Uterus (tissue), 4 donors: ENCODE results near the gene GTF2F2. TPM values are rescaled to one million over a fixed set of nuclear protein-coding genes. Genes with fewer than 3 reads are reported as not detected.

Experiments used
- DNase-seq, 2 donors: peaks; one replicate each; pipeline ENCODE4 v3.0.0-alpha.2; 2019 to 2020
- H3K27ac ChIP-seq, 2 donors: fragments of 200-600 bp; sonication (generic); 1 replicate in 1 of 2; 2 replicates in 1 of 2; pipeline ENCODE4 v1.5.1; 2016 to 2018
- H3K27me3 ChIP-seq, 2 donors: fragments of 200-600 bp; sonication (generic); one replicate each; pipeline ENCODE4 v1.5.1; 2018 to 2019; ENCODE audit warnings: control low read depth in 1 of 2
- H3K36me3 ChIP-seq, 2 donors: fragments of 200-600 bp; sonication (generic); one replicate each; pipeline ENCODE4 v1.5.1; 2019; ENCODE audit warnings: control low read depth in 1 of 2
- H3K4me1 ChIP-seq, 2 donors: fragments of 200-600 bp; sonication (generic); one replicate each; pipeline ENCODE4 v1.5.1; 2018 to 2019; ENCODE audit warnings: control low read depth in 1 of 2
- H3K4me3 ChIP-seq, 2 donors: fragments of 200-600 bp; sonication (generic); 1 replicate in 1 of 2; 2 replicates in 1 of 2; pipeline ENCODE4 v1.5.1; 2018 to 2019; ENCODE audit warnings: mild to moderate bottlenecking in 1 of 2
- H3K9me3 ChIP-seq, 2 donors: fragments of 200-600 bp; sonication (generic); one replicate each; pipeline ENCODE4 v1.5.1; 2019; ENCODE audit warnings: control low read depth in 1 of 2
- POLR2A ChIP-seq, 2 donors: fragments of 450-650 bp; IDR thresholded peaks; one replicate each; pipeline ENCODE4 v1.6.1; 2016; ENCODE audit warnings: antibody characterized with exemption in 2 of 2, mild to moderate bottlenecking in 1 of 2, moderate library complexity in 1 of 2
- intact Hi-C: fragments of 100-400 bp; cut with DNase I; formaldehyde crosslinking; loops from one replicate; pipeline ENCODE4 v1.15.1; 2023; ENCODE audit warnings: low total_unique reads
- total RNA-seq, 4 donors: library from RNA; depleted of rRNA in 3 of 4; stranded (reverse); fragments of >200 nt in 3 of 4; gene quantifications; one replicate each; pipeline versions ENCODE4 v1.1.0 to v1.2.4, GENCODE V29; 2014 to 2023
- TF ChIP-seq, protein P1 (sequence below), 4 experiments: fragments of 200-600 bp in 2 of 4; fragments of 450-650 bp in 2 of 4; sonication (generic) in 2 of 4; IDR thresholded peaks; one replicate each; pipeline ENCODE4 v1.5.1; 2016 to 2019; ENCODE audit warnings: antibody characterized with exemption in 4 of 4, mild to moderate bottlenecking in 2 of 4, moderate library complexity in 1 of 4
- donor health status: DM: yes; HTN: yes; CAD: no.

Gene GTF2F2
- total RNA-seq, 4 donors from 2014 or later: 6.2 to 35.1 (median 20.9) TPM

GRCh38 chr13:45207319-45207718 lies 87.0 kb downstream of the GTF2F2 start:
- Histone ChIP-seq H3K4me3 (no peak overlapping the region), H3K27ac (peak overlapping the region; percentile 54 to 63), H3K4me1 (peaks cover 0 to 6% of the 10 kb centered on the region in 2 donors), H3K9me3 (no peaks in the 10 kb centered on the region), H3K27me3 (no peaks in the 10 kb centered on the region), H3K36me3 (no peaks in the 10 kb centered on the region)
- no peak for DNase-seq
- TF ChIP-seq, protein P1, sequence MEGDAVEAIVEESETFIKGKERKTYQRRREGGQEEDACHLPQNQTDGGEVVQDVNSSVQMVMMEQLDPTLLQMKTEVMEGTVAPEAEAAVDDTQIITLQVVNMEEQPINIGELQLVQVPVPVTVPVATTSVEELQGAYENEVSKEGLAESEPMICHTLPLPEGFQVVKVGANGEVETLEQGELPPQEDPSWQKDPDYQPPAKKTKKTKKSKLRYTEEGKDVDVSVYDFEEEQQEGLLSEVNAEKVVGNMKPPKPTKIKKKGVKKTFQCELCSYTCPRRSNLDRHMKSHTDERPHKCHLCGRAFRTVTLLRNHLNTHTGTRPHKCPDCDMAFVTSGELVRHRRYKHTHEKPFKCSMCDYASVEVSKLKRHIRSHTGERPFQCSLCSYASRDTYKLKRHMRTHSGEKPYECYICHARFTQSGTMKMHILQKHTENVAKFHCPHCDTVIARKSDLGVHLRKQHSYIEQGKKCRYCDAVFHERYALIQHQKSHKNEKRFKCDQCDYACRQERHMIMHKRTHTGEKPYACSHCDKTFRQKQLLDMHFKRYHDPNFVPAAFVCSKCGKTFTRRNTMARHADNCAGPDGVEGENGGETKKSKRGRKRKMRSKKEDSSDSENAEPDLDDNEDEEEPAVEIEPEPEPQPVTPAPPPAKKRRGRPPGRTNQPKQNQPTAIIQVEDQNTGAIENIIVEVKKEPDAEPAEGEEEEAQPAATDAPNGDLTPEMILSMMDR (IDR thresholded peaks at IDR 0.05): no peak
- no peak for TF ChIP-seq POLR2A (IDR thresholded peaks at IDR 0.05)
- intact Hi-C loops: no loop called here

GRCh38 chr13:45208132-45208531 lies 87.8 kb downstream of the GTF2F2 start:
- H3K27ac ChIP-seq: no peak overlapping the region

GRCh38 chr13:45209229-45209628 lies 88.9 kb downstream of the GTF2F2 start:
- intact Hi-C loops: no loop called here
- Histone ChIP-seq H3K9me3 (no peaks in the 10 kb centered on the region), H3K27ac (no peak overlapping the region), H3K4me3 (no peak overlapping the region), H3K36me3 (no peaks in the 10 kb centered on the region), H3K27me3 (no peaks in the 10 kb centered on the region), H3K4me1 (peaks cover 0 to 6% of the 10 kb centered on the region in 2 donors)
- no peak for DNase-seq
- no peak for TF ChIP-seq POLR2A (IDR thresholded peaks at IDR 0.05)
- TF ChIP-seq, protein P1 (IDR thresholded peaks at IDR 0.05): no peak

More at GRCh38 chr13:45208132-45208531, 87.8 kb downstream of the GTF2F2 start:
- Histone ChIP-seq H3K27me3 (no peaks in the 10 kb centered on the region), H3K9me3 (no peaks in the 10 kb centered on the region), H3K36me3 (no peaks in the 10 kb centered on the region), H3K4me1 (peaks cover 0 to 6% of the 10 kb centered on the region in 2 donors), H3K4me3 (no peak overlapping the region)
- intact Hi-C loops: no loop called here
- TF ChIP-seq, protein P1 (IDR thresholded peaks at IDR 0.05): no peak
- no peak for TF ChIP-seq POLR2A (IDR thresholded peaks at IDR 0.05)
- DNase-seq: no peak

DNA sequence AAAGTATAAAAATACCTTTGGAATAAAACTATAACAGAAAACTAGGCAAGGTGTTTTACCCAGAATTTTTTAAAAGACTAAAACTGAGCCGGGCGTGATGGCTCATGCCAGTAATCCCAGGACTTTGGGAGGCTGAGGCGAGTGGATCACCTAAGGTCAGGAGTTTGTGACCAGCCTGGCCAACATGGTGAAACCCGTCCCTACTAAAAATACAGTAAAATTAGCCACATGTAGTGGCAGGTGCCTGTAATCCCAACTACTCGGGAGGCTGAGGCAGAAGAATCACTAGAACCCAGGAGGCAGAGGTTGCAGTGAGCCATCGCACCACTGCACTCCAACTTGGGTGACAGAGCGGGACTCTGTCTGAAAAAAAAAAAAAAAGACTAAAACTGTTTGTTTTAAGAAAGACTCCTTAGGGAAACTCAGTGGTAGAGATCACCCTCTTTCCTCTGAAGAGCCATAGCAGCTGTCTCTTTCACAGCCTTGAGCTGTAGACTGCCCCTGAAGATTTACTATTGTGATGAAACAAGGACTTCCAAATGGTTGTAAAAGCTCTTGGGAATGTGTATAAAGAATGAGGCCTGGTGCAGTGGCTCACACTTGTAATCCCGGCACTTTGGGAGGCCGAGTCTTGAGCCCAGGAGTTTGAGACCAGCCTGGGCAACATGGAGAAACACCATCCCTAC lies 95.2 kb downstream of the GTF2F2 start:
- Histone ChIP-seq H3K9me3 (no peaks in the 10 kb centered on the region), H3K4me1 (no peaks in the 10 kb centered on the region), H3K4me3 (no peak overlapping the region), H3K36me3 (no peaks in the 10 kb centered on the region), H3K27ac (no peak overlapping the region), H3K27me3 (no peaks in the 10 kb centered on the region)
- TF ChIP-seq, protein P1 (IDR thresholded peaks at IDR 0.05): no peak
- TF ChIP-seq POLR2A (IDR thresholded peaks at IDR 0.05): no peak
- intact Hi-C loops: no loop called here
- no peak for DNase-seq

GRCh38 chr13:45216193-45216592 lies 95.9 kb downstream of the GTF2F2 start:
- no peak for DNase-seq
- Histone ChIP-seq H3K27ac (no peak overlapping the region), H3K9me3 (no peaks in the 10 kb centered on the region), H3K27me3 (no peaks in the 10 kb centered on the region), H3K4me3 (no peak overlapping the region), H3K36me3 (no peaks in the 10 kb centered on the region), H3K4me1 (no peaks in the 10 kb centered on the region)
- intact Hi-C loops: no loop called here
- TF ChIP-seq, protein P1 (IDR thresholded peaks at IDR 0.05): no peak
- TF ChIP-seq POLR2A (IDR thresholded peaks at IDR 0.05): no peak
